GM19099 (cell line): ENCODE results near the gene ABCC11.

ENCODE experiments used
- POLR2A ChIP-seq: IDR thresholded peaks from 3 replicates; pipeline ENCODE4 v1.6.1; 2011; ENCODE audit warnings: low read depth; ENCODE audit not compliant: insufficient read length; ENCODE audit errors: extremely low read depth

ABCC11 gene

DNA sequence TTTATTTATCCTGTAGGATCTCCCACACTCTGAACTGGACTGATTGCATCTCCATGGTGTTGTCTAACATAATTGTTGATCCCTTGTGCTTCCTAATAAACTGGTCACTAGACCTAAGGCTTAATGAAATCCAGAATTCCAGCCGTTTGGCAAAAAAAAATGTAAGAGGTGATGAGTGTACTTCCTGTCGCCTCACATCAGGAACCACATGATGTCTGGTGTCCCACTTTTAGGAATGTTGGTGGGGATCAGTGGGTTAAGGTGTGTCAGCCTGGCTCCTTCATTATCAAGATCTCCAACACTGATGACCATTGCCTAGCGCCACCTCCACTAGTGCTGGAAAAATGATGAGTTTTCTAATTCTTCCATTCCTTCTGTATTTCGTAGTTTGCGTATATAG lies 21.9 kb downstream of the ABCC11 start:
- no peak for TF ChIP-seq POLR2A

DNA sequence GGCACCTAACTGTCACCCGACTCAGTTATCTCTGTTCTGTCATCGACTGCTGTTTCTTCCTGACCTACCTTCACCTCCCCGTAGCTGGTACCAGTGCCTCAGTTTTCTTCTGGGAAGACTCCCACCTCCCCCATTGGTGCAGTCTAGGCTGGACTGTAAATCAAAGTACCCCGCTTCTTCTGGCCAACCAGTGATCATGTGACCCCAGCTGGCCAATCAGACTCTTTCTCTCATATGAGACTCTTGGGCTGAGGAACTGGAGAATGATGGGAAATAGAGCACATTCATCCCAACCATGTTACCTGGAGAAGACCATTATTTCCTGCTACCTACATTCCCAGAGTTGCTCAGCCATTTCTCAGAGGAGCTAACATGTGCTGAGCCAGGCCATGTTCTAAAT lies 23.8 kb downstream of the ABCC11 start:
- TF ChIP-seq POLR2A = no peak

DNA sequence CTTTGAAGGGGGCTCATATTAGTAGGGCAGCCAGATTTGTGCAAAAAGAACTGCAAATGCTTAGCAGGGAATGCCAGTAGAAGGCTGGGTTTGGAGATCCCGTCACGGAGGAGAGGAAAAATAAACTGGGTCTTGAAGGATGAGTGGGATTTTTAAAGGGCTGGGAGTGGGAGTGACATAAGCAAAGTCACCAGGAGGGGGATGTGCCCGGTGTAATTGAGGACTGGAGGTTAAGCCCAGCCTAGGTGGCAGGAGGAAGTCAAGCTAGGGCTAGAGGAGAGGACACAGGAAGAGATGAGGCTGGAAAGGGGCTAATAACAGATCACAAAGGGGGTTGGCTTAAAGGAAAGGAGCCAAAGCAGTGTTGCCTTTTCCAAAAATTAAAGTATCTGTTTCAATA lies 26.4 kb downstream of the ABCC11 start:
- no peak for TF ChIP-seq POLR2A

DNA sequence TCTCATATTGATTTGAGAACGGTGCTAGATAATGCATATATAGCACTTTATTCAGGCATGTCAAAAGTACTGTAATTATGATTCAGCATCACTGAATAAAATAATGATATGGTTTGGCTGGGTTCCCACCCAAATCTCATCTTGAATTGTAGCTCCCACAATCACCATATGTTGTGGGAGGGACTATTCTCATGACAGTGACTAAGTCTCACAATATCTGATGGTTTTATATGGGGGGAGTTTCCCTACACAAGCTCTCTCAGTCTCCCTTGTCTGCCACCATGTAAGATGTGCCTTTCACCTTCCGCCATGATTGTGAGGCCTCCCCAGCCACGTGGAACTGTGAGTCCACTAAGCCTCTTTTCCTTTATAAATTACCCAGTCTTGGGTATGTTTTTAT lies 28.9 kb downstream of the ABCC11 start:
- TF ChIP-seq POLR2A = no peak

DNA sequence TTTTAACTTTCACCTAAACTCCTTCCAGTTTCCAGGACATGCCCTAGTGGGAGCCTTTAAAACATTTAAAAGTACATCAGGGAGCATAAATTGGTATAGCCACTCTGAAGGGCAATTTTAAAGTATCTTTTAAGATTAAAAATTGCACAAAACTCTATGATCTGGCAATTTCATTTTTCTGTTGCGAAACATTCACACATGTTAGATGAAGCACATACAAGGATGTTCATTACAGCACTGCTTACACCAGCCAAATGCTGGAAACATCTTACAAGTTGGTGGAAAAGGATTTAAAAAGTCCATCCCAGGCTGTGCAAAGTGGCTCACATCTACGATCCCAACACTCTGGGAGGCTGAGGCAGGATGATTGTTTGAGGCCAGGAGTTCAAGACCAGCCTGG lies 29.6 kb downstream of the ABCC11 start:
- no peak for TF ChIP-seq POLR2A

DNA sequence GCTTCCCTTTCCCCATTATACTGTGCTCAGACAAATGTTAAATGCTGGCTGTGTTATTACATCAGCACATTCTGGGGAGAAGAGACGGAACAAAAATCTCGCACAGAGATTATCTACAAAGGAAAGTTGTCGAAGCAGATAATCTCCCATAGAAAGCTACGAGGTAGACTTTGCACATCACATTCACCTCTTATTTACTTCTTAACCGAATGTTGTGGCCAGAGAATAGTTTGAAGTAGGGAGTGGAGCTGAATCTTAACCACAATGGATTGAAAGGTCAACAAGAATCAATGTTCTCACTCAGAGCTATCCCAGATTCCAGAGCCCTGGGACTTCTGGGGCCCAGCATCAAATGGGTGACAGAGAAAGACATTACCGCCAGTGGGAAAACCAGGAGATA lies 31.6 kb downstream of the ABCC11 start:
- no peak for TF ChIP-seq POLR2A

DNA sequence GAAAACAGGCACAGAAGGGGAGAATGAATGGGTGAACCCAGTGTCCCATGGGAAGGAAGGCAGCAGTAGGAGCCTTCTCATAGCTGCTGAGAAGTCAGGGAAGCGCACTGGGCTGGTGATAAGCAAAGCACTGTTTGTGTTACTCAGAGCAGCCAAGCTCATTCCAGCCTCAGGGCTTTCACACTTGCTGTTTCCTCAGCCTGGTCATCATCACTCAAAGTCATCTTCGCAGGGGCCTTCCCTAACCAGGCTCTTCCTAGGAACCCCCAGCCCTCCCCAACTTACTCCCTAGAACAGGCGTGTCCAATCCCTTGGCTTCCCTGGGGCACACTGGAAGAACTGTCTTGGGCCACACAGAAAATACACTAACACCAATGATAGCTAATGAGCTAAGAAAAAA lies 35.3 kb downstream of the ABCC11 start:
- no peak for TF ChIP-seq POLR2A

DNA sequence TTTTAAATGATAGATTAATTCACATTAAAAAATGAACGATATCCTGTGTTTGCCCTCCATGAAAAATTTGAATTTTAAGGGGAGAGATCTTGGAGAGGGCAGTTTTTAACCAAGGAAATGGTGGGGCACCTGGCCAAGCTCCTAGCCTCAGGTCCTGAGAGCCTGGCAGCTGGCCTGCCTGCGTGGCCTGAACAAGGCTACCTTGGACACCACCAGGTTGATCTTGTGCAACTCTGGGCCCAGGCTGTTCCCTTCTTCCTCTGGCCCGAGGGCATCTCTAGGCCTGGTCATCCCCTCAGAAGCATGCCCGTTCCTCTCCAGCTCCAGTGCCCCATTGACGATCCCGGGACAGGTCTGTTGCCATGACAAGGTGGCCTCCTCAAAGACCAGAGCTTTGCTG lies 36.6 kb downstream of the ABCC11 start:
- TF ChIP-seq POLR2A = no peak

DNA sequence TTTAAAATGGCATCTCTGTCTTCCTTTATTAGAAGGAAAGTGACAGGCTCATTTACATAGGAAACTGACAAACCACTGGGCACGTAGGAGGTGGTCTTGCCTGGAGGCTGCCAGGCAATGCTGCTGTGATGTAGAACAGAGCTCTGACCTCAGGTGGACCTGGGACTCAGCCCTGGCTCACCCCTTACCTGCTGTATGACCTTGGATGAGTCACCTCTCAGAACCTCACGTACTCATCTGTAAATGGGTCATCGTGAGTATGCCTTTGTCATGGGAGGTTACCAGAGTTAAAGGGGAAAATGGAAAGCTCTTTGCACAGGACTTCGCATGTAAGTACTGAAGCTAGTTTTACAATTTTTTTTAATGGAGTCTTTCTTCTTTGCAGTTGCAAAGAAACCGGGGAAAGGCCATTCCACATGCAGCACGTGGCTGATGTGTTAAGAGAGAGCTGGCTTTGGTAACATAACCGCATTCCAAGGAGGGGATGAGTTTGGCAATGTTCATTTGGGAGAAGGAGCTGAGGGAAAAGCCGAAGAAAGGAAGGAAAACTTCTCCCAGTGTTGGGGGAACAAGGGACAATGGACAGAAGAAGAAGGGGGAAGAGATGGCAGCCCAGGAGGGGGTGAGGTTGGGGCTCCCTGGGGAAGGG lies 40.6 kb downstream of the ABCC11 start:
- no peak for TF ChIP-seq POLR2A

DNA sequence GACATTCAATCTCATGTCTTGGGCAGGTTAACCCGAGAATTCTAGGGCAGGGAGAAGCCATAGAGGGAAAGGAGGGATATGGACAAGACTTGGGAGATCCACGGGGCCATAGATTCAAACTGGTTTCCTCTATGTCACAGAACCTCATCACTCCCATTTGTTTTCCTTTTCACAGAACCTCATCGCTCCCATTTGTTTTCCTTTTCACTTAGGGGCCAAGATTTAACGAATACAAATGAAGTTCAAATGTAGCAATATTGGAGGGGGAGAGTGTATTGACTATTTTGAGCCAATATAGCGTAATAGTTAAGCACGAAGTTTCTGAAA lies 42.6 kb downstream of the ABCC11 start:
- TF ChIP-seq POLR2A = no peak

DNA sequence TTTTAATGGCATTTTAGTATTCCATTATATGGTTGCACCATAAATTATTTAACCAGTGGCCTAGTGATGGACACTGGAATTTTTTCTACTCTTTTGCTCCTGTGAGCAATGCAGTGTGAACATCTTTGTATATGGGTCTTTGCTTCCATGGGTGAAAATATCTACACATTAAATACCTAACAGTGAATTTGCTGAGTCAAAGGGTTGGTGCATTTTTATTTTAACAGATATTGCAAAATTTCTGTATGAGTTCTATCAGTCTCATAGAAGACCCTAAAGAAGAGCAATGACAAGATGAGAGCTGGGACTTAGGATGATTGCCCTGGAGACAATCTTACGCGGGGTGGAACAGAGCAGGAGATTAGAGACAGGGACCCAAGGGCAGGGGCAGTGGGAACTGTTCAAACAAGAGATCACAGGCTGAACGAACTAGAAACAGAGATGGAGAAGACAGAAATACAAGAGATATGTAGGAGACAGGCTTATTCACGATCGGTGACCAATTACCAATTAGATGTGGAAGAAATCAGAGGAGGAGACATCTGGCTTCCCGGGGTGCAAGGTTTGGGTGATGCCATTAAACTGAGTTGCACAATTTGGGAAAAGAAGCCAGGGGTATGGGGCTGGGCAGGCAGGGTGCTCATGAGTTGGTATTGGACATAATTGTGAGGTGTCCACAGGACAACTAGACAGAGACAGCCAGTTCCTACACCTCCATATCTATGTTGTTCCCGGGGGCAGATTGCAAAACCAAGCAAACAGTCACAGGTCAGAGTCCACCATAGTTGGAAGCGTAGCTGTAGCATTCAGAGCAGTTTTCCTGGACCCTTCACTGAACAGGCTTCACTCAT lies 43.1 kb downstream of the ABCC11 start:
- TF ChIP-seq POLR2A = no peak

DNA sequence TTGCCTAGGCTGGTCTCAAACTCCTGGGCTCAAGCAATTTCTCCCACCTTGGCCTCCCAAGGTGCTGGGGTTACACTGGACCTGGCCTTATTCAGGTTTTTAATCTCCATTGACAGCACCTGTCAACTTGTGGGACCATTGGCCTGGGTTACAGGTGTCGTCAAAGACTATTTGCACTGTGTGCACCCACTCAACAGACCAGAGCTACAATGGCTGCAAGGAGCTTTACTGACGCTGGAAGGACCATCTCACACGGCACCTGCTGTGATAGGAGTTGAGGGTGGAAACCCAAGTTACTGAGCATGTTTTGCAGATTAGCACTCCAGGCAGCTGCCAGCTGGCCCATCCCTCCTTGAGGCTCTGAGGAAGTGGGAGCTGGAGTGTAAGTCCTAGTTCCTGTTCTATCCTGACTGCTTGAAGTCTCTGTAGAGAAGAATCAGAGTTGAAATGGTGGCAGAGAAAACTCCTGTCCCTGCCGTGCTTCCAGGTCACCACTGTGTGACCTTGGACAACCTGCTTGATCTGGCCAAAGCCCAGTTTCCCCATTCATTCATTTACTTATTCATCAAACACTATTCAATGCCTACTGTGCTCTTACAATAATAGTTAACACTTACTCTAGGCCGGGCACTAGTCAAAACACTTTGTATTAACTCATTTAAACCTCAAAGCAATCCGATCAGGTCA lies 45.7 kb downstream of the ABCC11 start:
- TF ChIP-seq POLR2A = no peak

DNA sequence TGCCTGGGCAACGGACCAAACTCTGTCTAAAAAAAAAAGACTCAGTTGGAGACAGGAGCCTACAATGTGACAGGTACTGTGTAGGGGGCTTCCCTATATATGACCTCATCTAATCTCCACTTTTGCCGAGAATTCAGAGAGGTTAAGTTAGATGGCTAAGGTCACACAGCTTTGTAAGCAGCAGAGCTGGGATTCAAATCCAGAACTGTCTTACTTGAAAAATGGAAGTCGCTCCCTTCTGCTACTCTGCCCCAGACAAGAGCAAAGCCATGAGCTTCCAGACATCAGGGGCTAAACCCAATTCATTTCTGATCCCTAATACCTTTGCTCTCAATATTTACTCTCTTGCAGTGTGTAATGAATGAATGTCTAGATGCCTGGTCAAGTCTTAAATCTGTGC lies 50.0 kb downstream of the ABCC11 start:
- no peak for TF ChIP-seq POLR2A

DNA sequence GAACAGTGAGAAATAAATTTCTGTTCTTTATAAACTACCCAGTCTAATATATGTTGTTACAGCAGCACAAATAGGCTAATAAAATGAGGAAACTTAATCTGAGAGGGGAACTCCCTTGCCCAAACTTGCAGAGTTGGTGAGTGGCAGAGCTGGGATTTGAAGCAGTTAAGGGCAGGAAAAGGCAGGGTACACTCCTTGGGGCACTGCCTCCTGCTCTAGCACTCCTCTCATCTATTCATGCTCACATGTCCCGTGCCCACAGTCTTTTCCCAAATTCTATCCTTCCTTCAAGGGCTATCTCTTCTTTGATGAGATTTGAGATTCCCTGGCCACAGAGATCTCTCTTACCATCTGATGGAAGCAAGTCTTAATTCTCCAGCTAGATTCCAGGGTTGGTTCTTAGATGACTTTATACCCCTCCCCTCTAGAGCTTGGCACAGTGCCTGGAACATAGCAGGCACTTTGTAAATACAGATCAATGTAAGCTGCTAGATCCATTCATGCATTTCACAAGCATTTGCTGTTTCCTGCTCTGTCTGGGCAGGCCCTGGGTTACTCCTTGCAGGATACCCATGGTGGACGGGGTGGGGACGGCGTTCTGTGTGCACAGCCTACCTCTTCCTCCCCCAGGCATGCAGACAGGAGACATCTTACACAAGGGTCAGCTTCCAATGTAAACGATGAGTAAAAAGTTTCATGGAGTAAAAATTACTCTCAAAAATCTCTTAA lies 52.3 kb downstream of the ABCC11 start:
- no peak for TF ChIP-seq POLR2A

DNA sequence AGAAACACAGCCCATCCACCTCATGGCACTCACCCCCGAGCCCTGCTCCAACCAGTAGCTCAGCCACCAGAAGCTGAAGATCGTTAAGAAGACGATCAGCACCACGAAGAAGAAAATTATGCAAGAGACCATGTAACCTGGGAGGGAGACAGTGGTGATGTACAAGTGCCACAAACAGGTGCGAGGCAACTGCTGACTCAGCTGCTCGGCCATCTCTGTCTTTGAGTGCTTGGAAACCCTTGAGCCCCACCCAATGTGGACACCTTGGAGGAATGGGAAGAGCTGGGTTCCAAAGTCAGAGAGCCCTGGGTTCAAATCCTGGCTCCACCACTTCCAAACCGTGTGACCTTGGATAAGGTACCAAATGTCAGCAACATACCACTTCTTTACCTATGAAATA lies 53.5 kb downstream of the ABCC11 start:
- no peak for TF ChIP-seq POLR2A
